Measurements from ENCODE around the gene TTC24. TPM values are rescaled to one million over a fixed set of nuclear protein-coding genes. Genes with fewer than 3 reads are reported as not detected.

The TTC24 gene
- total RNA-seq, 1 donor from 2014 or later = 19.6 TPM

GRCh38 chr1:156612666-156613065 lies 33.1 kb downstream of the TTC24 start:
- DNase-seq (no peak), ATAC-seq (ENCODE audit: low read depth) (no peak)
- intact Hi-C loops (cut with micrococcal nuclease) = no loop called here
- Mint-ChIP-seq H3K36me3 (ENCODE audit: low read depth) (no peaks in the 10 kb centered on the region), H3K9me3 (no peaks in the 10 kb centered on the region), H3K27me3 (peaks cover 29% of the 10 kb centered on the region), H3K4me1 (peaks cover 12% of the 10 kb centered on the region), H3K4me3 (no peak overlapping the region), H3K27ac (no peak overlapping the region)
- CTCF ChIA-PET = interaction anchor here (1.1 to 2.2 kb wide), 4 partner anchors 11 to 227 kb away, joined by 3 to 17 read pairs (median 4); no protein-coding TSS in a partner anchor
- POLR2A ChIA-PET = no interaction called here
- TF ChIP-seq, protein P1, sequence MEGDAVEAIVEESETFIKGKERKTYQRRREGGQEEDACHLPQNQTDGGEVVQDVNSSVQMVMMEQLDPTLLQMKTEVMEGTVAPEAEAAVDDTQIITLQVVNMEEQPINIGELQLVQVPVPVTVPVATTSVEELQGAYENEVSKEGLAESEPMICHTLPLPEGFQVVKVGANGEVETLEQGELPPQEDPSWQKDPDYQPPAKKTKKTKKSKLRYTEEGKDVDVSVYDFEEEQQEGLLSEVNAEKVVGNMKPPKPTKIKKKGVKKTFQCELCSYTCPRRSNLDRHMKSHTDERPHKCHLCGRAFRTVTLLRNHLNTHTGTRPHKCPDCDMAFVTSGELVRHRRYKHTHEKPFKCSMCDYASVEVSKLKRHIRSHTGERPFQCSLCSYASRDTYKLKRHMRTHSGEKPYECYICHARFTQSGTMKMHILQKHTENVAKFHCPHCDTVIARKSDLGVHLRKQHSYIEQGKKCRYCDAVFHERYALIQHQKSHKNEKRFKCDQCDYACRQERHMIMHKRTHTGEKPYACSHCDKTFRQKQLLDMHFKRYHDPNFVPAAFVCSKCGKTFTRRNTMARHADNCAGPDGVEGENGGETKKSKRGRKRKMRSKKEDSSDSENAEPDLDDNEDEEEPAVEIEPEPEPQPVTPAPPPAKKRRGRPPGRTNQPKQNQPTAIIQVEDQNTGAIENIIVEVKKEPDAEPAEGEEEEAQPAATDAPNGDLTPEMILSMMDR (IDR thresholded peaks at IDR 0.05) = no peak

DNA sequence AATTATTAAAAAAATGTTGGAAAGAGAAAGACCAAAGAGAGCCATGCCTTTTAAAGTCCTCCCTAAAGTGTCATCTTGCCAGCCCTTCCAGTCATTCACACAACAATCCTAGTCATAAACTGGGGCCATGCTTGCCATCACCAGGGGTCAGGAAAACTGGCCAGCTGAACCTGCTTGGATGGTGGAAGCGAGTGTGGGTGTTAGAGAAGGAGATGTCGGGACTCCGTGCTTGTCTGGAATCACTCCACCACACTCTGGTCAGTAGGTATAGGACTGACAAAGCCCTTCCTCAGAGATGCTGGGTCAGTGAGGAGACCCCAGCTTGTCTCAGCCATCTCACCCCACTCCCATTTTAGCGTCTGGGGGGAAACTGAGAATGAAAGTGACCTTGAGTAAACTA lies 36.4 kb downstream of the TTC24 start:
- ChIA-PET POLR2A (no interaction called here), CTCF (no interaction called here)
- Mint-ChIP-seq H3K4me3 (no peak overlapping the region), H3K4me1 (no peaks in the 10 kb centered on the region), H3K27ac (no peak overlapping the region), H3K27me3 (peaks cover 43% of the 10 kb centered on the region), H3K36me3 (ENCODE audit: low read depth) (no peaks in the 10 kb centered on the region), H3K9me3 (no peaks in the 10 kb centered on the region)
- no peak for ATAC-seq (ENCODE audit: low read depth)
- TF ChIP-seq, protein P1 (IDR thresholded peaks at IDR 0.05) = no peak
- intact Hi-C loops (cut with micrococcal nuclease) = no loop called here
- no peak for DNase-seq

DNA sequence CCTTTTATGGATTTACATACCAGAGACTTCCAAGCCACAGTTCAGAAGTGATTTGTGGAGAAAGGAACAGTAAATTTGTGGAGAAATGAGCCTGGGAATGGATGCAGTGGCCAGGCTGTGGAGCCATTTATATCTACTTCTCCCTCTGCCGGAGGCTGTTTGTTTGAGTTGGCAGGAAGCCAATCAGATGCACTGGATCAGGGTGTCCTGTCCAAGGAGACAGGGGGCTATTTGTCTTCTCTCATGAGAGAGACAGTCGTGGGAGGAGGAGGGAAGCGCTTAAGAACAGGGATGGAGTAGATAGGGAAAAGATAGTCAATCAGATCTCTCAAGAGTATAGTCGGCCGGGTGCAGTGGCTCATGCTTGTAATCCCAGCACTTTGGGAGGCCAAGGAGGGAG lies 36.9 kb downstream of the TTC24 start:
- Mint-ChIP-seq H3K36me3 (ENCODE audit: low read depth) (no peaks in the 10 kb centered on the region), H3K27ac (no peak overlapping the region), H3K4me1 (no peaks in the 10 kb centered on the region), H3K4me3 (no peak overlapping the region), H3K9me3 (no peaks in the 10 kb centered on the region), H3K27me3 (peaks cover 45% of the 10 kb centered on the region)
- ATAC-seq (ENCODE audit: low read depth) (no peak), DNase-seq (no peak)
- ChIA-PET POLR2A (interaction anchor here (0.7 kb wide), 1 partner anchor 1443 kb away, joined by 5 read pairs; the partner anchor contains the start of gene KRTCAP2), CTCF (interaction anchor here (1.0 to 1.2 kb wide), 2 partner anchors 10 to 73 kb away, joined by 3 read pairs; no protein-coding TSS in a partner anchor)
- TF ChIP-seq, protein P1 (IDR thresholded peaks at IDR 0.05) = no peak
- intact Hi-C loops (cut with micrococcal nuclease) = no loop called here

DNA sequence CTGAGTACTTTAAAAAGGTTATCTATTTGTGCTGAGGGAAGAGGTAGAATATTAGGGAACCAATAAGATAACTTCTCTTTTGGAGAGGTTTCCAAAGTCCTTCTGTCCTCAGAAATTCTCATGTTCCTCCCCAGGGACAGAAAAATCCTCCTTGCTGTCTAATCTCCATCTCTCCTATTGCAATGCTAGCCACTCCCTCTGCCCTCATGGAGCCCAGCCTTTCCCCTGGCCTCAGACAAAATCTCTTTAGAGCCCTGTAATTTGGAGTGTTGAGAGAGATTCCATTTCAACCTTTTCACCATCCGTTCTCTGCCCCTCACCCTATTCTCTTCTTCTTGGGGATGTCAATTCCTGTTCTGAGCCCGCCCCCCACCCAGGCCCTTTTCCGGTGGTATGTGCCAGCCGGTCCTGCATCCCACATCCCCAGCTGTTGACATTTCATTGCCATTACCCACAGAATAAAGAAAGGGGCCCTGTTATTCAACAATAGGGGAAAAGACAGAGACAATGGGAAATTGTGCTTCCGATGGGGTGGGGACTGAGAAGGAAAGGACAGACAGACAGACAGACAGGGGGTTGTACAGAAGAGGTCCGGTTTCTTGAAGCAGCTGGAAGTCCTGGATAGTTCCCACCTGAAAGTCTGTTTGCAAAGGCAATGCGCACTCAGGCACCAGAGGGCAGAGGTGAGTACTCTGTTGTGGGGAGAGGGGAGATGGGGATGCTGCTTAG lies 39.5 kb downstream of the TTC24 start, which contains the start of gene HAPLN2:
Gene HAPLN2, plus strand, starts transcription at position 563 of the 729 bp plus-strand sequence. CDS start 4,076 bp downstream, outside the sequence.
- TF ChIP-seq, protein P1 (IDR thresholded peaks at IDR 0.05) = no peak
- Mint-ChIP-seq H3K4me1 (no peaks in the 10 kb centered on the region), H3K4me3 (no peak within 1 kb of the TSS), H3K27me3 (peaks cover 51% of the 10 kb centered on the region), H3K27ac (no peak within 1 kb of the TSS), H3K9me3 (no peaks in the 10 kb centered on the region), H3K36me3 (ENCODE audit: low read depth) (no peaks in the 10 kb centered on the region)
- ATAC-seq (ENCODE audit: low read depth) = peak; percentile 28
- intact Hi-C loops (cut with micrococcal nuclease) = no loop called here
- ChIA-PET POLR2A (interaction anchor here (0.6 kb wide), 1 partner anchor 114 kb away, joined by 4 read pairs; no protein-coding TSS in a partner anchor), CTCF (interaction anchor here (0.9 to 2.6 kb wide), 5 partner anchors 41 to 233 kb away, joined by 3 to 13 read pairs (median 5); partner anchors contain the start of genes CRABP2 and NES)
- DNase-seq = no peak

- ATAC-seq (ENCODE audit: low read depth) (no peak), DNase-seq (no peak)
- ChIA-PET POLR2A (no interaction called here), CTCF (interaction anchor here (0.9 to 2.6 kb wide), 8 partner anchors 11 to 234 kb away, joined by 3 to 13 read pairs (median 4); partner anchors contain the start of genes CRABP2 and NES)
- Mint-ChIP-seq H3K9me3 (no peaks in the 10 kb centered on the region), H3K4me3 (no peak overlapping the region), H3K36me3 (ENCODE audit: low read depth) (no peaks in the 10 kb centered on the region), H3K27ac (no peak overlapping the region), H3K4me1 (peaks cover 3% of the 10 kb centered on the region), H3K27me3 (peaks cover 49% of the 10 kb centered on the region)
- intact Hi-C loops (cut with micrococcal nuclease) = no loop called here
- TF ChIP-seq, protein P1 (IDR thresholded peaks at IDR 0.05) = no peak
These were observed 40.0 kb downstream of the TTC24 start for GRCh38 chr1:156619582-156619955.

Data from activated B cell treated with CpG ODN at 0.5 μM for 24 hours (primary cell).